Islet precursor cell (in vitro differentiated cells): Measurements from ENCODE around the gene SLC26A4.
A peak's percentile ranks its signal among the peaks of the same experiment; 100 is the strongest.

Source experiments
- DNase-seq: peaks from one replicate; pipeline ENCODE4 v3.0.0-alpha.2; 2018

SLC26A4 gene

GRCh38 chr7:107697321-107698049, 36.9 kb downstream of the SLC26A4 start:
- DNase-seq = no peak

GRCh38 chr7:107700570-107700969, 39.9 kb downstream of the SLC26A4 start:
- no peak for DNase-seq

- no peak for DNase-seq
These were observed 40.6 kb downstream of the SLC26A4 start for GRCh38 chr7:107701191-107701590.

GRCh38 chr7:107703219-107703618, 42.6 kb downstream of the SLC26A4 start:
- no peak for DNase-seq

GRCh38 chr7:107703872-107704271, 43.2 kb downstream of the SLC26A4 start:
- no peak for DNase-seq

GRCh38 chr7:107708956-107709355, 48.3 kb downstream of the SLC26A4 start:
- DNase-seq = no peak

GRCh38 chr7:107711301-107711700, 50.7 kb downstream of the SLC26A4 start:
- no peak for DNase-seq

GRCh38 chr7:107712025-107712424, 51.4 kb downstream of the SLC26A4 start:
- no peak for DNase-seq

GRCh38 chr7:107712896-107713295, 52.3 kb downstream of the SLC26A4 start:
- no peak for DNase-seq

GRCh38 chr7:107715531-107715930, 54.9 kb downstream of the SLC26A4 start:
- no peak for DNase-seq

GRCh38 chr7:107718456-107719193, 58.0 kb downstream of the SLC26A4 start:
- DNase-seq = no peak

- no peak for DNase-seq
These were observed 60.7 kb downstream of the SLC26A4 start for GRCh38 chr7:107721286-107721685.

- DNase-seq = no peak
These were observed 62.6 kb downstream of the SLC26A4 start for GRCh38 chr7:107723255-107723654.

GRCh38 chr7:107725138-107725740, 64.6 kb downstream of the SLC26A4 start:
- DNase-seq = no peak

- DNase-seq = no peak
These were observed 65.9 kb downstream of the SLC26A4 start for GRCh38 chr7:107726356-107727130.

- no peak for DNase-seq
These were observed 67.6 kb downstream of the SLC26A4 start for GRCh38 chr7:107728276-107728675.

- peak; percentile 87 for DNase-seq
These were observed 82.3 kb downstream of the SLC26A4 start for GRCh38 chr7:107742678-107743566.

- DNase-seq = peak; percentile 98
These were observed 83.1 kb downstream of the SLC26A4 start, which contains the start of gene CBLL1 for GRCh38 chr7:107743567-107744344. TSS of gene CBLL1 (plus strand) at chr7:107744142. CDS start at chr7:107744164, 22 bp downstream.

- DNase-seq = no peak
These were observed 83.7 kb downstream of the SLC26A4 start for GRCh38 chr7:107744345-107744750.

- no peak for DNase-seq
These were observed 85.4 kb downstream of the SLC26A4 start for GRCh38 chr7:107746006-107746405.

- DNase-seq = no peak
These were observed 90.5 kb downstream of the SLC26A4 start for GRCh38 chr7:107751113-107751512.
